OCI-LY1 (cell line): ENCODE results near the gene HELZ2.
A peak's percentile ranks its signal among the peaks of the same experiment; 100 is the strongest.

Experiments
- H2AFZ ChIP-seq: fragments of 200-600 bp; sonication (generic), shearing (Covaris generic); 2 replicates; pipeline ENCODE4 v1.6.0; 2014; ENCODE audit warnings: antibody characterized with exemption, mild to moderate bottlenecking, low read length
- H3F3A ChIP-seq: fragments of 200-600 bp; sonication (generic), shearing (Covaris generic); 2 replicates; pipeline ENCODE4 v1.6.0; 2014; ENCODE audit warnings: mild to moderate bottlenecking, antibody characterized with exemption, low read length, moderate library complexity; ENCODE audit not compliant: insufficient read depth
- H3K27ac ChIP-seq: fragments of 200-600 bp; sonication (generic); 2 replicates; pipeline ENCODE4 v1.5.1; 2014; ENCODE audit warnings: low read length, mixed run types, mild to moderate bottlenecking, low read depth; ENCODE audit not compliant: poor library complexity, severe bottlenecking
- H3K27me3 ChIP-seq: fragments of 200-600 bp; sonication (generic); 2 replicates; pipeline ENCODE4 v1.6.0; 2014; ENCODE audit warnings: antibody characterized with exemption, mild to moderate bottlenecking, low read length, moderate library complexity; ENCODE audit not compliant: insufficient read depth
- H3K36me3 ChIP-seq: fragments of 200-600 bp; sonication (generic); 2 replicates; pipeline ENCODE4 v1.6.1; 2014; ENCODE audit warnings: mild to moderate bottlenecking, antibody characterized with exemption, low read length, moderate library complexity, mixed read lengths; ENCODE audit not compliant: insufficient read depth
- H3K4me1 ChIP-seq: fragments of 200-600 bp; sonication (generic); 2 replicates; pipeline ENCODE4 v1.5.1; 2014; ENCODE audit warnings: mild to moderate bottlenecking, low read length, moderate library complexity; ENCODE audit not compliant: insufficient read depth, severe bottlenecking
- H3K4me2 ChIP-seq: fragments of 200-600 bp; sonication (generic), shearing (Covaris generic); 2 replicates; pipeline ENCODE4 v1.6.1; 2014; ENCODE audit warnings: low read length
- H3K4me3 ChIP-seq: fragments of 200-600 bp; sonication (generic); 2 replicates; pipeline ENCODE4 v1.5.1; 2014; ENCODE audit warnings: low read length, low read depth, mild to moderate bottlenecking, mixed read lengths; ENCODE audit not compliant: poor library complexity, severe bottlenecking
- H3K79me2 ChIP-seq: fragments of 200-600 bp; shearing (Covaris generic); 2 replicates; pipeline ENCODE4 v1.6.1; 2016; ENCODE audit warnings: mixed run types, low read length, mixed read lengths; ENCODE audit not compliant: insufficient read depth
- H3K9ac ChIP-seq: fragments of 200-600 bp; sonication (generic), shearing (Covaris generic); 2 replicates; pipeline ENCODE4 v1.6.1; 2014; ENCODE audit warnings: mild to moderate bottlenecking, low read length, mixed read lengths
- H3K9me2 ChIP-seq: fragments of 200-600 bp; sonication (generic), shearing (Covaris generic); 2 replicates; pipeline ENCODE4 v1.6.1; 2014; ENCODE audit warnings: low read depth, mild to moderate bottlenecking, low read length, mixed read lengths
- H3K9me3 ChIP-seq: fragments of 200-600 bp; shearing (Covaris generic); 2 replicates; pipeline ENCODE4 v1.6.1; 2014; ENCODE audit warnings: low read length, mixed read lengths
- H4K20me1 ChIP-seq: fragments of 200-600 bp; sonication (generic), shearing (Covaris generic); 2 replicates; pipeline ENCODE4 v1.6.0; 2016; ENCODE audit warnings: mild to moderate bottlenecking, low read length; ENCODE audit not compliant: insufficient read depth
- EZH2 ChIP-seq: fragments of 200-600 bp; sonication (generic), shearing (Covaris generic); IDR thresholded peaks from 2 replicates; pipeline ENCODE4 v1.8.0; 2017; ENCODE audit warnings: borderline replicate concordance, mixed run types, mild to moderate bottlenecking, antibody characterized with exemption, low read length, moderate library complexity, mixed read lengths
- TF ChIP-seq, protein P1 (sequence below): fragments of 200-600 bp; sonication (generic), shearing (Covaris generic); IDR thresholded peaks from 2 replicates; pipeline ENCODE4 v1.5.1; 2017; ENCODE audit warnings: mild to moderate bottlenecking, antibody characterized with exemption, low read length, moderate library complexity, mixed read lengths

The HELZ2 gene

DNA sequence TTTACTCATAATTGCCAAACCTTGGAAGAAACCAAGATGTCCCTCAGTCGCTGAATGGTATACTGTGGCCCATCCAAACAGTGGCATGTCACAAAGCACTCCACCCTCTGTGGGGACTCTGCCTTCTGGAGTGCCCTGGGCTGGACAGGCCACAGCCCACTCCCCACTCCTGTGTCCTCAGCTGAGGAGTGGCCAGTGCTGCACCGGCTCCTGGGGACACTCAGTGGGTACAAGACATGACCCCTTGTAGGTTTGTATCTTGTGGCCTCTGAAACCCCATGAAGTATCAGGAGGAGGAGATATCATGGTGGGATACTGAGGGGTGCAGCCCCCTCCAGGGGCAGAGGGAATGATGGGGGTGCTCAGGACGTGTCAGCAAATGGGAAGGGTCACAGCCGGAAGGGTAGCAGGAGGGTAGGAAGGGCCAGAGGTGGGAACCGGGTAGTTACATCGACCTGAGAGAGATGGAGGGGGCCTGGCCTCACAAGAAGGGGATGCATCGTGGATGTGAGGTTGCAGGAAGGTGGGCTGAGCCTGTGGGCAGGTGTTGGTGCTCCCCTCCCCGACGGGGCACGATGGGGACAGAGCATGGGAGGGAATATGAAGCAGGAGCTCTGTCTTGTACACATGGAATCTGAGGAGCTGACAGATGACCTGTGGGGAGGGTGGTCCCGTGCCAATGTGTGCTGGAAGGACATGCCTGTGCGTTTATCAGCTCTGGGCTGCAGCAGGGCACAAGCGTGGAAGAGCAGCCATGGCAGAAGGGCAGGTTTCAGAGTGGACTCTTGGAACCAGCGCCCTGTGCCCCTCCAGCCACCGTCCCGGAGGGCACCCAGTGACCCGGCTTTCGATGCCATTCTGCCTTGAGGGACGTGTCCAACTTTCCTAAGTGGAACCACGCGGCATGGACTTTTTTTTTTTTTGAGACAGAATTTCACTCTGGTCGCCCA is 11.9 kb upstream of the HELZ2 start:
- Histone ChIP-seq H3F3A (no peaks in the 10 kb centered on the region), H3K36me3 (peaks cover 18% of the 10 kb centered on the region)

DNA sequence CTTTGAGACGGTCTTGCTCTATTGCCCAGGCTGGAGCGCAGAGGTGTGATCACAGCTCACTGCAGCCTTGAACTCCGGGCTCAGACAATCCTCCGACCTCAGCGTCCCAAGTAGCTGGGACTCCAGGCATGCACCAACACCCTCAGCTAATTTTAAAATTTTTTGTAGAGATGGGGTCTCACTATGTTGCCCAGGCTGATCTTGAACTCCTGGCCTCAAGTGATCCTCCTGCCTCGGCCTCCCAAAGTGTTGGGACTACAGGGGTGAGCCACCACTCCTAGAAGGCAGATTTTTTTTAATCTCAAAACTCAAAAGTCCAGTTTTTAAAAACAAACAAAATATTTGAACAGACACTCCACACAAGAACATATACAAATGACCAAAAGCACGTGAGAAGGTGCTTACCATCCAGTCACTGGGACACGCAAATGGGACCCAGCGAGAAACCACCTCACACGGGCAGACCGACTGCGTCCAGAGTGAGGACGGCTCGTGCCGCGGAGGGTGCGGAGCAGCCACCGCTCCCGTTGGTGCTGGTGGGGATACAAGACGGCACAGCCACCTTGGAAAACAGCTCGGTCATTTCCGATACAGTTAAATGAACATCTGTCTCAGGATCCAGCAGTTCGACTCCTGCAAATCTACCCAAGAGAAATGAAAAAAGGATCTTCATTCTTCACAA is 8.5 kb upstream of the HELZ2 start:
- Histone ChIP-seq H4K20me1 (no peaks in the 10 kb centered on the region), H3K36me3 (no peaks in the 10 kb centered on the region; the same call in 1 of the 2 replicates), H3K79me2 (no peaks in the 10 kb centered on the region), H3K9me2 (no peaks in the 10 kb centered on the region), H3K9me3 (no peaks in the 10 kb centered on the region), H3F3A (no peaks in the 10 kb centered on the region), H3K27ac (no peak overlapping the region), H3K27me3 (peaks cover 10% of the 10 kb centered on the region; the same call in 1 of the 2 replicates), H3K4me1 (no peaks in the 10 kb centered on the region), H3K9ac (no peak overlapping the region), H3K4me3 (no peak overlapping the region), H2AFZ (no peak overlapping the region), H3K4me2 (no peak overlapping the region)
- TF ChIP-seq, protein P1, sequence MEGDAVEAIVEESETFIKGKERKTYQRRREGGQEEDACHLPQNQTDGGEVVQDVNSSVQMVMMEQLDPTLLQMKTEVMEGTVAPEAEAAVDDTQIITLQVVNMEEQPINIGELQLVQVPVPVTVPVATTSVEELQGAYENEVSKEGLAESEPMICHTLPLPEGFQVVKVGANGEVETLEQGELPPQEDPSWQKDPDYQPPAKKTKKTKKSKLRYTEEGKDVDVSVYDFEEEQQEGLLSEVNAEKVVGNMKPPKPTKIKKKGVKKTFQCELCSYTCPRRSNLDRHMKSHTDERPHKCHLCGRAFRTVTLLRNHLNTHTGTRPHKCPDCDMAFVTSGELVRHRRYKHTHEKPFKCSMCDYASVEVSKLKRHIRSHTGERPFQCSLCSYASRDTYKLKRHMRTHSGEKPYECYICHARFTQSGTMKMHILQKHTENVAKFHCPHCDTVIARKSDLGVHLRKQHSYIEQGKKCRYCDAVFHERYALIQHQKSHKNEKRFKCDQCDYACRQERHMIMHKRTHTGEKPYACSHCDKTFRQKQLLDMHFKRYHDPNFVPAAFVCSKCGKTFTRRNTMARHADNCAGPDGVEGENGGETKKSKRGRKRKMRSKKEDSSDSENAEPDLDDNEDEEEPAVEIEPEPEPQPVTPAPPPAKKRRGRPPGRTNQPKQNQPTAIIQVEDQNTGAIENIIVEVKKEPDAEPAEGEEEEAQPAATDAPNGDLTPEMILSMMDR = no peak

More for the DNA sequence above, 11.9 kb upstream of the HELZ2 start:
- no peak overlapping the region for H2AFZ ChIP-seq
- H3K4me2 ChIP-seq = no peak overlapping the region
- no peaks in the 10 kb centered on the region for H3K27me3 ChIP-seq
- no peaks in the 10 kb centered on the region for H3K79me2 ChIP-seq
- H3K9me3 ChIP-seq = no peaks in the 10 kb centered on the region
- H3K27ac ChIP-seq = no peak overlapping the region
- no peak overlapping the region for H3K4me3 ChIP-seq
- H3K4me1 ChIP-seq = no peaks in the 10 kb centered on the region
- H3K9me2 ChIP-seq = no peaks in the 10 kb centered on the region
- TF ChIP-seq, protein P1 = no peak
- no peak for TF ChIP-seq EZH2
- H4K20me1 ChIP-seq = no peaks in the 10 kb centered on the region
- H3K9ac ChIP-seq = no peak overlapping the region

DNA sequence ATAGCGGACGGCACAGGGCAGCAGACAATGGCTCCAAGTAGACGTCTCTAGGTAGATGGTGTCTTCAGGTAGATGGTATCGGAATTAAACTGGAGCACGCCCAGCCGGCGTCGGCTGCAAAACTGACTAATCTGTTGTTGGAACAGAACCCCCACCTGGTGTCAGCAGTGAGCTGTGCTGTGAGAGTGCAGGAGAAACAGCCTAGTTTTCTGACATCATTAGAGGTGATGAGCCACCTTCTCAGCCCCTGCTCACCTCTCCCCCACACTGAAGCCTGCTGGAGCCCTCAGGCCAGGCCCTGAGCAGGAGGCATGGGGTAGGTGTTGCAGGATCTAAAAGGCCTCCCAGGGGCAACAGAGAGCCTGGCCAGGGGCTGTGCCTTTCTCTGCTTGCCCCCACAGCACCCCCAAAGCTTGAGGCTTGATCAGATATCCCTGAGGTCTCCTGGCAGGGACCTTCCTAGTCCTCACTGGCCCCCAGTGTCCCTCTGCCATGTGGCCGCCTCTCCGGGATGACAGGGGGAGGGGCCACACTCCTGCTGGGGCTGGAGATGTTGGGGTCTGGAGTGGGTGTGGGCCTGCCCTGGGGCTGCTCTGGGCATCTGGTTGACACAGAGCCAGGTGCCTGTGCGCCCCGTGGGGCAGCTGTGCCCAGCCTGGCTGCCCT is 6.9 kb upstream of the HELZ2 start:
- peaks cover 10% of the 10 kb centered on the region; the same call in 1 of the 2 replicates for H3K27me3 ChIP-seq
- H3K4me2 ChIP-seq = no peak overlapping the region
- no peak overlapping the region for H3K9ac ChIP-seq
- H4K20me1 ChIP-seq = no peaks in the 10 kb centered on the region
- no peaks in the 10 kb centered on the region for H3K79me2 ChIP-seq
- H3K27ac ChIP-seq = no peak overlapping the region
- no peaks in the 10 kb centered on the region for H3K9me2 ChIP-seq
- TF ChIP-seq, protein P1 = peak; percentile 63
- no peak for TF ChIP-seq EZH2
- H3K4me1 ChIP-seq = no peaks in the 10 kb centered on the region
- H2AFZ ChIP-seq = no peak overlapping the region
- no peaks in the 10 kb centered on the region for H3K9me3 ChIP-seq
- no peak overlapping the region for H3K4me3 ChIP-seq
- no peaks in the 10 kb centered on the region for H3K36me3 ChIP-seq
- no peaks in the 10 kb centered on the region for H3F3A ChIP-seq
